Lower leg skin (tissue), 3 donors: ENCODE measurements around the gene DAPK2.

Source experiments
- POLR2A ChIP-seq, 2 donors: fragments of 450-650 bp; IDR thresholded peaks; one replicate each; pipeline ENCODE4 v1.6.1; 2016 to 2017; ENCODE audit warnings: antibody characterized with exemption in 2 of 2, mild to moderate bottlenecking in 1 of 2, moderate library complexity in 1 of 2
- TF ChIP-seq, protein P1 (sequence below), 3 donors: fragments of 450-650 bp; IDR thresholded peaks; one replicate each; pipeline ENCODE4 v1.5.1; 2016; ENCODE audit warnings: antibody characterized with exemption in 3 of 3, mild to moderate bottlenecking in 3 of 3, moderate library complexity in 2 of 3

DNA sequence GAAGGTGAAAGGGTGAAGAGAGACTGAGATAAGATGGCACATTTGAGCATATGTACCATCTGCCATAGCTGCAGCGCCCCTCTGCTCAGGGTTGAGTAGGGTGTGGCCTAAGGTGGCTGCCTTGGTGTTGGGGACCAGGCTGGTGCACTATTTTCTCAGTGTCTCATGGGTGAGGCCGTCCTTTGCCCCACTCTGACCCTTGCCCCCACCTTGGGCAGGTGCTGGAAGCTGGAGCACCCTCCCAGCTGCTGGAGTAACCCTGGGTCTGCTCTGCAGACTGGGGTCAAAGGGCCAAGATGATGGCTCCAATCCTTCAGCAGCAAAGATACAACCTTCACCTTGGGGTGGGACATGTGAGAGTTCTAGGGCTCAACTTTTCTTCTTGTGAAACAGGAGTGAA, 69.2 kb downstream of the DAPK2 start:
- TF ChIP-seq, protein P1, sequence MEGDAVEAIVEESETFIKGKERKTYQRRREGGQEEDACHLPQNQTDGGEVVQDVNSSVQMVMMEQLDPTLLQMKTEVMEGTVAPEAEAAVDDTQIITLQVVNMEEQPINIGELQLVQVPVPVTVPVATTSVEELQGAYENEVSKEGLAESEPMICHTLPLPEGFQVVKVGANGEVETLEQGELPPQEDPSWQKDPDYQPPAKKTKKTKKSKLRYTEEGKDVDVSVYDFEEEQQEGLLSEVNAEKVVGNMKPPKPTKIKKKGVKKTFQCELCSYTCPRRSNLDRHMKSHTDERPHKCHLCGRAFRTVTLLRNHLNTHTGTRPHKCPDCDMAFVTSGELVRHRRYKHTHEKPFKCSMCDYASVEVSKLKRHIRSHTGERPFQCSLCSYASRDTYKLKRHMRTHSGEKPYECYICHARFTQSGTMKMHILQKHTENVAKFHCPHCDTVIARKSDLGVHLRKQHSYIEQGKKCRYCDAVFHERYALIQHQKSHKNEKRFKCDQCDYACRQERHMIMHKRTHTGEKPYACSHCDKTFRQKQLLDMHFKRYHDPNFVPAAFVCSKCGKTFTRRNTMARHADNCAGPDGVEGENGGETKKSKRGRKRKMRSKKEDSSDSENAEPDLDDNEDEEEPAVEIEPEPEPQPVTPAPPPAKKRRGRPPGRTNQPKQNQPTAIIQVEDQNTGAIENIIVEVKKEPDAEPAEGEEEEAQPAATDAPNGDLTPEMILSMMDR (IDR thresholded peaks at IDR 0.05): no peak
- TF ChIP-seq POLR2A (IDR thresholded peaks at IDR 0.05): no peak
